Left forelimb (tissue), 1 donor: ENCODE data around the gene SMC3.
"Not testable (repeated sequence)": the region's sequence is repeated elsewhere in the genome, so short reads cannot be mapped to it uniquely, and the experiment has no call there.

Source experiments
- DNase-seq: peaks from one replicate; pipeline ENCODE4 v3.0.0-alpha.2; 2018; ENCODE audit warnings: low spot score

SMC3 gene

GRCh38 chr10:110584006-110584405, 16.5 kb downstream of the SMC3 start:
- no peak for DNase-seq

- DNase-seq = no peak
Measured at GRCh38 chr10:110591760-110592159, 24.3 kb downstream of the SMC3 start.

- DNase-seq = no peak
Measured at GRCh38 chr10:110597476-110597875, 30.0 kb downstream of the SMC3 start.

GRCh38 chr10:110600487-110601101, 33.1 kb downstream of the SMC3 start:
- DNase-seq = no peak

- no peak for DNase-seq
Measured at GRCh38 chr10:110601581-110601980, 34.1 kb downstream of the SMC3 start.

GRCh38 chr10:110608087-110608486, 40.6 kb downstream of the SMC3 start:
- no peak for DNase-seq

- DNase-seq = no peak
Measured at GRCh38 chr10:110609605-110610004, 42.1 kb downstream of the SMC3 start.

- DNase-seq = no peak
Measured at GRCh38 chr10:110610308-110610774, 42.8 kb downstream of the SMC3 start.

- DNase-seq = not testable (repeated sequence)
Measured at GRCh38 chr10:110610781-110611180, 43.3 kb downstream of the SMC3 start.

- no peak for DNase-seq
Measured at GRCh38 chr10:110612087-110612486, 44.6 kb downstream of the SMC3 start.

- no peak for DNase-seq
Measured at GRCh38 chr10:110612629-110613028, 45.1 kb downstream of the SMC3 start.

GRCh38 chr10:110613341-110613995, 46.0 kb downstream of the SMC3 start:
- DNase-seq = no peak

- no peak for DNase-seq
Measured at GRCh38 chr10:110613996-110614495, 46.6 kb downstream of the SMC3 start.

- DNase-seq = no peak
Measured at GRCh38 chr10:110615057-110615747, 47.7 kb downstream of the SMC3 start.

GRCh38 chr10:110616493-110617033, 49.1 kb downstream of the SMC3 start:
- DNase-seq = no peak

- no peak for DNase-seq
Measured at GRCh38 chr10:110617425-110618229, 50.1 kb downstream of the SMC3 start.

GRCh38 chr10:110618230-110618610, 50.7 kb downstream of the SMC3 start:
- DNase-seq = no peak

- no peak for DNase-seq
Measured at GRCh38 chr10:110619514-110620397, 52.3 kb downstream of the SMC3 start.

- no peak for DNase-seq
Measured at GRCh38 chr10:110620398-110620719, 52.9 kb downstream of the SMC3 start.

- not testable (repeated sequence) for DNase-seq
Measured at GRCh38 chr10:110623316-110623715, 55.8 kb downstream of the SMC3 start.

GRCh38 chr10:110625356-110625894, 57.9 kb downstream of the SMC3 start:
- no peak for DNase-seq
